Panc1 (cell line): ENCODE results near the gene SMC3. TPM values are rescaled to one million over a fixed set of nuclear protein-coding genes. Genes with fewer than 3 reads are reported as not detected.
A peak's percentile ranks its signal among the peaks of the same experiment; 100 is the strongest.
"Not testable (repeated sequence)": the region's sequence is repeated elsewhere in the genome, so short reads cannot be mapped to it uniquely, and the experiment has no call there.

Source experiments
- ATAC-seq: fragments of 200-7000 bp; cut with Tn5 transposase; 2 replicates; pipeline ENCODE4 v1.9.1; 2020; ENCODE audit warnings: mild to moderate bottlenecking, moderate library complexity
- BruUV-seq: library from RNA; stranded (reverse); fragments of 400-500 nt; replicated peaks from 2 replicates; lab custom pipeline; 2021; lab: Mats Ljungman, UMichigan
- CTCF ChIA-PET: fragments of 300-600 bp; sonication (Branson Sonifier 250); formaldehyde crosslinking; loops from one replicate; lab custom pipeline; 2022; ENCODE audit warnings: antibody characterized with exemption; lab: Charles Lee
- POLR2A ChIA-PET: fragments of 300-600 bp; sonication (Branson Sonifier 250); formaldehyde crosslinking; loops from one replicate; lab custom pipeline; 2022; ENCODE audit warnings: antibody characterized with exemption; lab: Charles Lee
- DNase-seq: peaks from one replicate; pipeline ENCODE4 v3.0.0-alpha.2; 2010; ENCODE audit warnings: low read depth, low spot score
- H3K27ac ChIP-seq: 2 replicates; pipeline ENCODE4 v1.5.1; 2011; ENCODE audit warnings: mild to moderate bottlenecking, low read length, inconsistent platforms
- H3K27me3 ChIP-seq: fragments of 200-500 bp; sonication (Bioruptor generic); 2 replicates; pipeline ENCODE4 v1.6.0; 2014; ENCODE audit warnings: low read length, inconsistent platforms; ENCODE audit not compliant: control insufficient read depth, insufficient read depth
- H3K36me3 ChIP-seq: fragments of 200-500 bp; sonication (Bioruptor generic); 2 replicates; pipeline ENCODE4 v1.5.1; 2014; ENCODE audit warnings: inconsistent platforms, mild to moderate bottlenecking, low read length, moderate library complexity; ENCODE audit not compliant: control insufficient read depth, insufficient read depth
- H3K4me1 ChIP-seq: 2 replicates; pipeline ENCODE4 v1.5.1; 2011; ENCODE audit warnings: inconsistent platforms, mild to moderate bottlenecking, low read length, moderate library complexity; ENCODE audit not compliant: control insufficient read depth, insufficient read depth
- H3K4me3 ChIP-seq, 2 experiments: 2 replicates each; pipeline ENCODE4 v1.5.1; 2011 to 2012; ENCODE audit warnings: low read depth in 2 of 2, low read length in 2 of 2, mild to moderate bottlenecking in 2 of 2, inconsistent platforms in 1 of 2, moderate library complexity in 1 of 2
- H3K9me3 ChIP-seq: fragments of 200-500 bp; sonication (Bioruptor generic); 2 replicates; pipeline ENCODE4 v1.5.1; 2014; ENCODE audit warnings: low read depth, mild to moderate bottlenecking, inconsistent platforms, low read length, moderate library complexity; ENCODE audit not compliant: control insufficient read depth, insufficient read depth
- CTCF ChIP-seq: fragments of 450-650 bp; IDR thresholded peaks from 2 replicates; pipeline ENCODE4 v1.5.1; 2017; ENCODE audit warnings: mild to moderate bottlenecking
- POLR2AphosphoS5 ChIP-seq: IDR thresholded peaks from 2 replicates; pipeline ENCODE4 v1.6.1; 2012; ENCODE audit warnings: mild to moderate bottlenecking, low read depth, low read length, moderate library complexity
- REST ChIP-seq, 2 experiments: IDR thresholded peaks; 2 replicates each; pipeline ENCODE4 v1.6.1; 2011 to 2012; ENCODE audit warnings: low read depth in 2 of 2, control low read depth in 1 of 2, low read length in 1 of 2, mild to moderate bottlenecking in 1 of 2, moderate library complexity in 1 of 2; ENCODE audit not compliant: insufficient read depth in 1 of 2
- SIN3A ChIP-seq: IDR thresholded peaks from 2 replicates; pipeline ENCODE4 v1.6.1; 2012; ENCODE audit warnings: low read depth, mild to moderate bottlenecking, low read length, moderate library complexity, borderline replicate concordance; ENCODE audit not compliant: insufficient read depth
- TCF7L2 ChIP-seq: IDR thresholded peaks from 2 replicates; pipeline ENCODE4 v1.6.1; 2011; ENCODE audit warnings: mild to moderate bottlenecking, low read depth, low read length, inconsistent platforms
- in situ Hi-C: cut with HindIII; loops from 2 replicates; pipeline ENCODE4 v1.10.0; 2016; ENCODE audit warnings: low sequenced_read_pairs, low pct_unique_long_range_greater_than_20kb
- intact Hi-C: fragments of 100-400 bp; cut with micrococcal nuclease; formaldehyde crosslinking; loops from one replicate; pipeline ENCODE4 v1.10.0; 2022; ENCODE audit not compliant: unreplicated experiment
- total RNA-seq: library from RNA; stranded (reverse); gene quantifications from one replicate; pipeline ENCODE4 v1.2.1, GENCODE V29; 2021; ENCODE audit not compliant: unreplicated experiment

The SMC3 gene
- total RNA-seq, 1 experiment from 2014 or later = 71.2 TPM

- CTCF ChIA-PET = no interaction called here
- Histone ChIP-seq H3K27me3 (no peaks in the 10 kb centered on the region), H3K4me1 (no peaks in the 10 kb centered on the region; the same call in 1 of the 2 replicates), H3K36me3 (no peaks in the 10 kb centered on the region), H3K9me3 (no peaks in the 10 kb centered on the region), H3K4me3 (no peak overlapping the region), H3K27ac (no peak overlapping the region)
- POLR2A ChIA-PET = no interaction called here
- BruUV-seq = no TSS peak
- ATAC-seq (no peak), DNase-seq (no peak)
- no peak for TF ChIP-seq TCF7L2
- TF ChIP-seq REST (IDR thresholded peaks at IDR 0.05; ENCODE audit: insufficient read depth in 1 of 2, low read depth in 2 of 2, low read length in 1 of 2) = no peak
- no peak for TF ChIP-seq SIN3A
- no peak for TF ChIP-seq POLR2AphosphoS5
- intact Hi-C loops = no loop called here
- in situ Hi-C loops = no loop called here
Observed at GRCh38 chr10:110527731-110528171, 39.7 kb upstream of the SMC3 start.

- no peak for DNase-seq
- Histone ChIP-seq H3K36me3 (no peaks in the 10 kb centered on the region), H3K27ac (peak overlapping the region; percentile 8; the same call in 1 of the 2 replicates), H3K4me1 (no peaks in the 10 kb centered on the region; the same call in 1 of the 2 replicates), H3K9me3 (no peaks in the 10 kb centered on the region), H3K27me3 (no peaks in the 10 kb centered on the region), H3K4me3 (no peak overlapping the region)
- TF ChIP-seq TCF7L2 (no peak), SIN3A (no peak), CTCF (no peak), REST (IDR thresholded peaks at IDR 0.05; ENCODE audit: insufficient read depth in 1 of 2, low read depth in 2 of 2, low read length in 1 of 2) (no peak), POLR2AphosphoS5 (no peak)
- no peak; the same call in 1 of the 2 replicates for ATAC-seq
- BruUV-seq = no TSS peak
- CTCF ChIA-PET = no interaction called here
- intact Hi-C loops (no loop called here), in situ Hi-C loops (no loop called here)
- POLR2A ChIA-PET = no interaction called here
Observed at GRCh38 chr10:110528224-110528996, 39.1 kb upstream of the SMC3 start.

GRCh38 chr10:110528997-110529524 is 38.4 kb upstream of the SMC3 start:
- H3K36me3 ChIP-seq, intact Hi-C loops, ATAC-seq, BruUV-seq, H3K4me1 ChIP-seq, in situ Hi-C loops, H3K4me3 ChIP-seq, H3K27me3 ChIP-seq, DNase-seq, H3K9me3 ChIP-seq: not testable (repeated sequence)
- ChIA-PET POLR2A (interaction anchor here (1.0 kb wide), 1 partner anchor 30 kb away, joined by 6 read pairs; no protein-coding TSS in a partner anchor), CTCF (interaction anchor here (0.9 kb wide), 1 partner anchor 72 kb away, joined by 4 read pairs; no protein-coding TSS in a partner anchor)
- H3K27ac ChIP-seq = peak overlapping the region; percentile 8; the same call in 1 of the 2 replicates
